ENCODE data around the gene TMEM40.
A peak's percentile ranks its signal among the peaks of the same experiment; 100 is the strongest.
"Not testable (repeated sequence)": the region's sequence is repeated elsewhere in the genome, so short reads cannot be mapped to it uniquely, and the experiment has no call there.

The TMEM40 gene

GRCh38 chr3:12759097-12759679 lies at the start of gene TMEM40:
Gene TMEM40, minus strand, starts transcription at chr3:12759259. Its CDS starts 9,427 bp downstream, at chr3:12749832.
- DNase-seq (ENCODE audit: low spot score), result no peak

GRCh38 chr3:12808587-12808986 lies 49.5 kb upstream of the TMEM40 start:
- no peak for DNase-seq (ENCODE audit: low spot score)

GRCh38 chr3:12807601-12808359 lies 48.7 kb upstream of the TMEM40 start:
- DNase-seq (ENCODE audit: low spot score), result no peak

GRCh38 chr3:12807066-12807465 lies 48.0 kb upstream of the TMEM40 start:
- no peak for DNase-seq (ENCODE audit: low spot score)

- no peak for DNase-seq (ENCODE audit: low spot score)
These were observed 44.3 kb upstream of the TMEM40 start for GRCh38 chr3:12803371-12803770.

- no peak for DNase-seq (ENCODE audit: low spot score)
These were observed 40.7 kb upstream of the TMEM40 start for GRCh38 chr3:12799525-12800440.

- DNase-seq (ENCODE audit: low spot score), result no peak
These were observed 39.6 kb upstream of the TMEM40 start for GRCh38 chr3:12798559-12799179.

GRCh38 chr3:12797892-12798558 lies 39.0 kb upstream of the TMEM40 start:
- no peak for DNase-seq (ENCODE audit: low spot score)

GRCh38 chr3:12797124-12797891 lies 38.2 kb upstream of the TMEM40 start:
- no peak for DNase-seq (ENCODE audit: low spot score)

- DNase-seq (ENCODE audit: low spot score), result no peak
These were observed 37.4 kb upstream of the TMEM40 start, which contains the start of gene CAND2 for GRCh38 chr3:12796171-12797123. Gene CAND2, plus strand, starts transcription at chr3:12796680. Its CDS starts 41 bp downstream, at chr3:12796721.

- no peak for DNase-seq (ENCODE audit: low spot score)
These were observed 34.6 kb upstream of the TMEM40 start for GRCh38 chr3:12793701-12794100.

GRCh38 chr3:12791430-12791829 lies 32.4 kb upstream of the TMEM40 start:
- no peak for DNase-seq (ENCODE audit: low spot score)

GRCh38 chr3:12787967-12788690 lies 29.1 kb upstream of the TMEM40 start:
- not testable (repeated sequence) for DNase-seq (ENCODE audit: low spot score)

- peak; percentile 5 for DNase-seq (ENCODE audit: low spot score)
These were observed 28.3 kb upstream of the TMEM40 start for GRCh38 chr3:12787346-12787745.

GRCh38 chr3:12785096-12785495 lies 26.0 kb upstream of the TMEM40 start:
- DNase-seq (ENCODE audit: low spot score), result no peak

GRCh38 chr3:12782172-12782815 lies 23.2 kb upstream of the TMEM40 start:
- DNase-seq (ENCODE audit: low spot score), result no peak

- DNase-seq (ENCODE audit: low spot score), result no peak
These were observed 21.7 kb upstream of the TMEM40 start for GRCh38 chr3:12780751-12781150.

- DNase-seq (ENCODE audit: low spot score), result no peak
These were observed 18.1 kb upstream of the TMEM40 start for GRCh38 chr3:12777171-12777570.
